HCT116 (cell line): ENCODE measurements around the gene RIPK3.
A peak's percentile ranks its signal among the peaks of the same experiment; 100 is the strongest.

Source experiments
- CEBPB ChIP-seq: IDR thresholded peaks from 2 replicates; pipeline ENCODE4 v1.6.1; 2012; ENCODE audit warnings: low read depth
- CTCF ChIP-seq, 3 experiments: fragments of 200-600 bp in 1 of 3; sonication (generic) in 1 of 3; IDR thresholded peaks in 2 of 3; conservative IDR thresholded peaks in 1 of 3; 2 replicates each; pipeline ENCODE4 v1.5.1; 2012 to 2017; ENCODE audit warnings: low read depth in 2 of 3, low read length in 2 of 3, antibody characterized with exemption in 1 of 3, borderline replicate concordance in 1 of 3, control low read depth in 1 of 3, mild to moderate bottlenecking in 1 of 3, mixed read lengths in 1 of 3, mixed run types in 1 of 3, moderate library complexity in 1 of 3; ENCODE audit not compliant: insufficient read depth in 1 of 3
- ELF1 ChIP-seq: IDR thresholded peaks from 2 replicates; pipeline ENCODE4 v1.6.1; 2012; ENCODE audit warnings: low read depth, borderline replicate concordance
- EZH2 ChIP-seq: fragments of 200-600 bp; sonication (generic); IDR thresholded peaks from 2 replicates; pipeline ENCODE4 v1.6.1; 2017; ENCODE audit warnings: antibody characterized with exemption, mixed run types
- JUND ChIP-seq: IDR thresholded peaks from 2 replicates; pipeline ENCODE4 v1.6.1; 2012
- POLR2A ChIP-seq: IDR thresholded peaks from 2 replicates; pipeline ENCODE4 v1.7.0; 2011; ENCODE audit warnings: borderline replicate concordance; ENCODE audit not compliant: insufficient read depth, insufficient read length; ENCODE audit errors: extremely low read depth
- POLR2AphosphoS5 ChIP-seq: IDR thresholded peaks from 2 replicates; pipeline ENCODE4 v1.6.1; 2011; ENCODE audit warnings: mild to moderate bottlenecking, low read depth, low read length, moderate library complexity
- RAD21 ChIP-seq: IDR thresholded peaks from 2 replicates; pipeline ENCODE4 v1.6.1; 2012; ENCODE audit warnings: low read depth, mild to moderate bottlenecking
- REST ChIP-seq: IDR thresholded peaks from 2 replicates; pipeline ENCODE4 v1.6.1; 2012; ENCODE audit warnings: low read depth
- SP1 ChIP-seq: IDR thresholded peaks from 2 replicates; pipeline ENCODE4 v1.6.1; 2012; ENCODE audit warnings: low read depth
- ZNF274 ChIP-seq: fragments of 200-500 bp; sonication (Bioruptor generic); IDR thresholded peaks from 2 replicates; pipeline ENCODE4 v1.6.1; 2014; ENCODE audit warnings: mild to moderate bottlenecking, low read depth, low read length, inconsistent platforms

- TF ChIP-seq CTCF (IDR thresholded peaks at IDR 0.05 in 2 of 3, conservative IDR thresholded peaks at IDR 0.05 in 1 of 3; ENCODE audit: borderline replicate concordance in 1 of 3, insufficient read depth in 1 of 3, low read depth in 2 of 3, low read length in 2 of 3) (peak; percentile 69 to 98 (median 97); a peak in 5 of 6 replicates), CEBPB (no peak), POLR2A (no peak), ZNF274 (no peak), REST (no peak), RAD21 (peak; percentile 57), POLR2AphosphoS5 (no peak), EZH2 (no peak), SP1 (no peak), ELF1 (no peak), JUND (no peak)
These were observed 32.0 kb downstream of the RIPK3 start, which contains the start of gene CIDEB for GRCh38 chr14:24307575-24308341.
